Astrocyte (in vitro differentiated cells and primary cell): ENCODE results near the gene CALR3. TPM values are rescaled to one million over a fixed set of nuclear protein-coding genes. Genes with fewer than 3 reads are reported as not detected.
"Not testable (repeated sequence)": the region's sequence is repeated elsewhere in the genome, so short reads cannot be mapped to it uniquely, and the experiment has no call there.

Experiments
- DNase-seq: peaks from one replicate; pipeline ENCODE4 v3.0.0-alpha.2; 2010; ENCODE audit warnings: low read depth
- FAIRE-seq: peaks from 2 replicates; lab custom pipeline; 2011; peaks lifted over from hg19 to GRCh38; lab: Jason Lieb, UNC
- H2AFZ ChIP-seq: 2 replicates; pipeline ENCODE4 v1.6.0; 2012; ENCODE audit warnings: low read depth, low read length, inconsistent platforms
- H3K27ac ChIP-seq: 2 replicates; pipeline ENCODE4 v1.5.1; 2011; ENCODE audit warnings: low read depth, low read length, inconsistent platforms
- H3K27me3 ChIP-seq: 2 replicates; pipeline ENCODE4 v1.6.0; 2011; ENCODE audit warnings: low read length, inconsistent platforms; ENCODE audit not compliant: insufficient read depth
- H3K36me3 ChIP-seq: 2 replicates; pipeline ENCODE4 v1.5.1; 2011; ENCODE audit warnings: low read length, inconsistent platforms; ENCODE audit not compliant: insufficient read depth
- H3K4me1 ChIP-seq: 2 replicates; pipeline ENCODE4 v1.5.1; 2011; ENCODE audit warnings: low read length, inconsistent platforms; ENCODE audit not compliant: insufficient read depth
- H3K4me2 ChIP-seq: 2 replicates; pipeline ENCODE4 v1.6.0; 2012; ENCODE audit warnings: low read length, inconsistent platforms
- H3K4me3 ChIP-seq: 2 replicates; pipeline ENCODE4 v1.5.1; 2011; ENCODE audit warnings: low read depth, mild to moderate bottlenecking, low read length, inconsistent platforms; ENCODE audit not compliant: insufficient read depth
- H3K79me2 ChIP-seq: 2 replicates; pipeline ENCODE4 v1.6.0; 2012; ENCODE audit warnings: mild to moderate bottlenecking, low read length, inconsistent platforms; ENCODE audit not compliant: insufficient read depth
- H3K9ac ChIP-seq: 2 replicates; pipeline ENCODE4 v1.6.0; 2012; ENCODE audit warnings: mild to moderate bottlenecking, low read length, inconsistent platforms
- H3K9me3 ChIP-seq: 2 replicates; pipeline ENCODE4 v1.5.1; 2012; ENCODE audit warnings: low read depth, mild to moderate bottlenecking, low read length, inconsistent platforms; ENCODE audit not compliant: insufficient read depth
- H4K20me1 ChIP-seq: 2 replicates; pipeline ENCODE4 v1.6.0; 2012; ENCODE audit warnings: low read length, inconsistent platforms; ENCODE audit not compliant: insufficient read depth
- H3K27ac Mint-ChIP-seq: one replicate; pipeline ENCODE4 v1.8.0; 2021; ENCODE audit warnings: mild to moderate bottlenecking, mixed read lengths; ENCODE audit not compliant: unreplicated experiment
- H3K27me3 Mint-ChIP-seq: one replicate; pipeline ENCODE4 v1.8.0; 2021; ENCODE audit warnings: low read depth, mixed read lengths; ENCODE audit not compliant: unreplicated experiment
- H3K36me3 Mint-ChIP-seq: one replicate; pipeline ENCODE4 v1.8.0; 2021; ENCODE audit warnings: low read depth, mixed read lengths; ENCODE audit not compliant: unreplicated experiment
- H3K4me1 Mint-ChIP-seq: one replicate; pipeline ENCODE4 v1.8.0; 2021; ENCODE audit warnings: low read depth, mixed read lengths; ENCODE audit not compliant: unreplicated experiment
- H3K4me3 Mint-ChIP-seq: one replicate; pipeline ENCODE4 v1.8.0; 2021; ENCODE audit warnings: mild to moderate bottlenecking, moderate library complexity, mixed read lengths; ENCODE audit not compliant: unreplicated experiment
- H3K9me3 Mint-ChIP-seq: one replicate; pipeline ENCODE4 v1.8.0; 2021; ENCODE audit warnings: mild to moderate bottlenecking, mixed read lengths; ENCODE audit not compliant: unreplicated experiment
- CTCF ChIP-seq: IDR thresholded peaks from 2 replicates; pipeline ENCODE4 v1.5.1; 2011; ENCODE audit warnings: low read depth, mild to moderate bottlenecking, inconsistent platforms, low read length, moderate library complexity; ENCODE audit not compliant: insufficient read depth
- EZH2 ChIP-seq: IDR thresholded peaks from 2 replicates; pipeline ENCODE4 v1.6.1; 2012; ENCODE audit warnings: mild to moderate bottlenecking, low read length, inconsistent platforms; ENCODE audit not compliant: insufficient read depth
- total RNA-seq: library from RNA; stranded (reverse); gene quantifications from 2 replicates; pipeline ENCODE4 v1.2.1, GENCODE V29; 2021

The CALR3 gene
- total RNA-seq, 1 donor from 2014 or later, result not detected

DNA sequence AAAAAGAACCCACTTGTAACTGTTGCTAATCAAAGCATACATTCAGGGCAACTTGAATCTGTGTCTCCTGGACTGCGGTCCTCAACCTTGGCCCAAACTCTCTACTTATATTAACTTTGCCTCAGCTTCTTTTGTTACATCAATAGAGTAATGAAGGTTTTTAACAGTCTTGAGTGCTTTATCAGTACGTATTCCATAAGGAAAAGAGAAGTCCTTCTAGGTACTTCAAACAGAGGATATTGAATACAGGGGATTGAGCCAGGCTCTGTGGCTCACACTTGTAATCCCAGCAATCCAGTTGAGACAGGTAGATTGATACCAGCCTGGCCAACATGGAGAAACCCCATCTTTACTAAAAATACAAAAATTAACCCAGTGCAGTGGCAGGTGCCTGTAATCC is 23.0 kb downstream of the CALR3 start:
- Mint-ChIP-seq H3K4me1 (peaks cover 10% of the 10 kb centered on the region), H3K9me3 (no peaks in the 10 kb centered on the region), H3K36me3 (peaks cover 4% of the 10 kb centered on the region), H3K27ac (no peak overlapping the region), H3K27me3 (peaks cover 3% of the 10 kb centered on the region), H3K4me3 (peak overlapping the region; percentile 54)
- no peaks in the 10 kb centered on the region for H3K9me3 ChIP-seq
- no peak overlapping the region for H3K4me3 ChIP-seq
- no peak overlapping the region for H2AFZ ChIP-seq
- TF ChIP-seq EZH2, result no peak
- no peak for TF ChIP-seq CTCF
- H3K36me3 ChIP-seq, result no peaks in the 10 kb centered on the region
- H3K27me3 ChIP-seq, result no peaks in the 10 kb centered on the region
- peaks cover 35% of the 10 kb centered on the region for H3K79me2 ChIP-seq
- peaks cover 33% of the 10 kb centered on the region for H4K20me1 ChIP-seq
- DNase-seq (no peak), FAIRE-seq (no peak)
- H3K9ac ChIP-seq, result no peak overlapping the region
- H3K4me1 ChIP-seq, result peaks cover 13% of the 10 kb centered on the region
- H3K27ac ChIP-seq, result no peak overlapping the region
- H3K4me2 ChIP-seq, result no peak overlapping the region

DNA sequence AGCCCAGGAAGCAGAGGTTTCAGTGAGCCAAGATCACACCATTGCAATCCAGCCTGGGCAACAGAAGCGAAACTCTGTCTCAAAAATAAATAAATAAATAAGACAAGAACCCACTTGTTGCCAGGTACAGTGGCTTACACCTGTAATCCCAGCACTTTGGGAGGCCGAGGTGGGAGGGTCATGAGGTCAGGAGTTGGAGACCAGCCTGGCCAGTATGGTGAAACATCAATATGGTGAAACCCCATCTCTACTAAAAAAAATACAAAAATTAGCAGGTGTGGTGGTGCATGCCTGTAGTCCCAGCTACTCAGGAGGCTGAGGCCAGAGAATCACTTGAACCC is 23.4 kb downstream of the CALR3 start:
- H3K9ac ChIP-seq, result peak overlapping the region; percentile 87
- H2AFZ ChIP-seq, result peak overlapping the region; percentile 98
- not testable (repeated sequence) for H3K27ac Mint-ChIP-seq, H3K27me3 Mint-ChIP-seq, H3K9me3 Mint-ChIP-seq, H3K36me3 Mint-ChIP-seq, H3K27me3 ChIP-seq, H3K36me3 ChIP-seq, FAIRE-seq, H3K9me3 ChIP-seq, DNase-seq, H3K4me1 Mint-ChIP-seq
- H3K27ac ChIP-seq, result peak overlapping the region; percentile 70
- H3K4me3 ChIP-seq, result peak overlapping the region; percentile 61
- H4K20me1 ChIP-seq, result peaks cover 37% of the 10 kb centered on the region
- H3K4me1 ChIP-seq, result peaks cover 13% of the 10 kb centered on the region
- H3K79me2 ChIP-seq, result peaks cover 40% of the 10 kb centered on the region
- peak overlapping the region; percentile 82 for H3K4me3 Mint-ChIP-seq
- H3K4me2 ChIP-seq, result peak overlapping the region; percentile 95

DNA sequence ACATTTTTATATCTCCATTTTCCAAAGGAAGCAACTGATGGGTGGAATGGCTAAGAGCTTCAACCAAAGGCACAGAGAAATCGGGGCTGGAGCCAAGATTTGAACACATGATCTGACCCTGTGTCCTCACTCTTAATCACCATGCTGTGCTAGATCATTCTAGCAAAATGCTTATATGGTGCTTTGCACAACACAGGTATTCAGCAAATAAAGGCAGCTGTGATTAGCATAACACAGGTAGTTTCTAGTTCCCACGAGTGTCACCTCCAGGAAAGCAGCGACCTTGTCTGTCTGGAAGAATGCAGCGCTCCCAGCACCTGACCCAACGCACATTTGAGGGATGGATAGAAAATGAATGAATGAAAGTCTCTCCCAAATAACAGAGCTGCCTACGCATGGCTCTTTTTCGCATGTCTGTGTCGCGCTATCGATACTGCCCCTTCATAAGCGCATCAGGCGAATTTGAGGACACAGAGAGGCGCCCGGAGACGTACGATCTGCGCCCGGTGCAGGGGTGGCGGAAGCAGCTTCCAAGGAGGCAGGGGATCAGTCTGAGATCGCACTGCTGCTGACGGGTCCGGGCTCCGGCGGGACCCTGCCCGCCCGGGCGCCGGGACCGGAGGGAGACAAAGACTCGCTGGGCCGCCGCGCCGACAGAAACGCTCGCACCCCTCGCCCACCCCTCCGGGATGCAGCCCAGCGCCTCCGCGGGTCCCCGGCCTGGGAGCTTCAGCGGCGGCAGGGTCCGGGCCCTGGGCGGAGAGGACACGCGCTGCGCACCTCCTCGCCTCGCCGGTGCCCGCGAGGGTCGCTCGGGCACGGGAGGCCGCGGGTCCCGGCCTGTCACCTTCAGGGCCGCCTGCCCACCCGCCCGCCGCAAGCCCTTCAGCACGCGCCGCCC is 24.8 kb downstream of the CALR3 start:
- peak overlapping the region; percentile 64 for H2AFZ ChIP-seq
- H3K36me3 ChIP-seq, result no peaks in the 10 kb centered on the region
- H3K79me2 ChIP-seq, result peaks cover 54% of the 10 kb centered on the region
- TF ChIP-seq EZH2 (no peak), CTCF (no peak)
- no peaks in the 10 kb centered on the region for H3K9me3 ChIP-seq
- peaks cover 51% of the 10 kb centered on the region for H4K20me1 ChIP-seq
- H3K4me3 ChIP-seq, result peak overlapping the region; percentile 69
- DNase-seq, result peak; percentile 30
- peak overlapping the region; percentile 85 for H3K9ac ChIP-seq
- H3K27me3 ChIP-seq, result no peaks in the 10 kb centered on the region
- Mint-ChIP-seq H3K9me3 (no peaks in the 10 kb centered on the region), H3K27me3 (no peaks in the 10 kb centered on the region), H3K27ac (no peak overlapping the region), H3K4me3 (peak overlapping the region; percentile 90), H3K36me3 (peaks cover 4% of the 10 kb centered on the region), H3K4me1 (peaks cover 10% of the 10 kb centered on the region)
- FAIRE-seq, result no peak
- peaks cover 13% of the 10 kb centered on the region for H3K4me1 ChIP-seq
- H3K4me2 ChIP-seq, result peak overlapping the region; percentile 95
- peak overlapping the region; percentile 34 for H3K27ac ChIP-seq
